ENCODE data around the gene MCTP1. TPM values are rescaled to one million over a fixed set of nuclear protein-coding genes. Genes with fewer than 3 reads are reported as not detected.

The MCTP1 gene
- total RNA-seq: not detected

DNA sequence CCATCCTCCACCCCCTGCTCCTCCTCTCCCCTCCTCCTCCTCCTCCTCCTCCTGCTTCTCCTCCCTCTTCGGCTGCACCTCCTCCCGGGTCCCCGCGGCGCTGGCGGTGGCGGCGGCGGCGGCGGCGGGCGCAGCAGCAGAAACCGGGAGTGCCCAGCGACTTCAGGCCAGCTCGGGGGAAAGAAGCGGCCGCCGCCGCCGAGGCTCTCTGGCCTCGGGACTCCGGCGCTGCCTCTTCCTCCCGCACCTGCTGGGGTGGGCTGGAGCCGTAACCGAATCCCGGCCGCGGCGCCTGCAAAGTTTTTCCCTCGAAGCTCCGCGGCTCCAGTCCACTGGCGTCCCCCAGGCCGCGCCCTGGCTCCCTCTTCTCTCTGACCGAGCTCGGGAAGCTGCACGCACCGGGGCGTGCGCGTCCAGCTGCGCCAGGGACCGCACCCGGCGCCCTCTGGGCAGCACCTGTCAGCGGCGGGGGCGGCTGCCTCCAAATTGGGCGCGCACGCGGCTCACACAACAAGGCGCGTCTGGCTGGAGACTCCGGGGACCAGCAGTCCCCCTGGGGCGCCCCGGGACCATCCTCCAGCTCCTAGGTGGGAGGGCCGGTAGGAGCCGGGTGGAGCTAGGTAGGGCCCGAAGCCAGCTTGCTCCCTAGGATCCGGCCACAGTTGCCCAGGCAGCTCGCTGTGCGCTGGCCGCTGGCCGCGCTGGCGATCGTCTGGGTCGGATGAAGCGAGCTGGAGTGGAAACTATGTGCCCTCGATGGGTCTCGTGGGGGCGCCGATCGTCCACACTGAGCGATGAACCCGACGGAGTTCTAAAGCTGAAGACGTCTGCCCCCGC, at the start of gene MCTP1:
MCTP1 (minus strand) TSS at position 523 of the 837 bp plus-strand sequence.
- no peaks in the 10 kb centered on the region for H3K4me1 Mint-ChIP-seq
- H3K27ac Mint-ChIP-seq: no peak within 1 kb of the TSS

GRCh38 chr5:95332158-95332557, 47.3 kb upstream of the MCTP1 start:
- Mint-ChIP-seq H3K4me3 (no peak overlapping the region), H3K36me3 (ENCODE audit: low read depth) (no peaks in the 10 kb centered on the region), H3K27ac (no peak overlapping the region), H3K9me3 (no peaks in the 10 kb centered on the region), H3K4me1 (no peaks in the 10 kb centered on the region), H3K27me3 (peaks cover 11% of the 10 kb centered on the region)
- no peak for ATAC-seq (replicated peaks)

More for the DNA sequence above, at the start of gene MCTP1:
- Mint-ChIP-seq H3K27me3 (peaks cover 64% of the 10 kb centered on the region), H3K9me3 (no peaks in the 10 kb centered on the region), H3K36me3 (ENCODE audit: low read depth) (no peaks in the 10 kb centered on the region), H3K4me3 (peak within 1 kb of the TSS; percentile 66)
- ATAC-seq (replicated peaks): peak; percentile 19

GRCh38 chr5:95331358-95331757, 46.5 kb upstream of the MCTP1 start:
- H3K36me3 Mint-ChIP-seq (ENCODE audit: low read depth): no peaks in the 10 kb centered on the region
- H3K4me1 Mint-ChIP-seq: no peaks in the 10 kb centered on the region
- H3K9me3 Mint-ChIP-seq: no peaks in the 10 kb centered on the region
- H3K27me3 Mint-ChIP-seq: peaks cover 9% of the 10 kb centered on the region
- ATAC-seq (replicated peaks): no peak
- H3K4me3 Mint-ChIP-seq: no peak overlapping the region
- H3K27ac Mint-ChIP-seq: no peak overlapping the region

GRCh38 chr5:95327211-95327610, 42.3 kb upstream of the MCTP1 start:
- H3K4me1 Mint-ChIP-seq: no peaks in the 10 kb centered on the region
- H3K36me3 Mint-ChIP-seq (ENCODE audit: low read depth): no peaks in the 10 kb centered on the region
- no peaks in the 10 kb centered on the region for H3K9me3 Mint-ChIP-seq
- H3K27ac Mint-ChIP-seq: no peak overlapping the region
- no peak overlapping the region for H3K4me3 Mint-ChIP-seq
- H3K27me3 Mint-ChIP-seq: peaks cover 4% of the 10 kb centered on the region
- ATAC-seq (replicated peaks): no peak

- no peaks in the 10 kb centered on the region for H3K4me1 Mint-ChIP-seq
- no peak overlapping the region for H3K27ac Mint-ChIP-seq
- peaks cover 5% of the 10 kb centered on the region for H3K9me3 Mint-ChIP-seq
- H3K27me3 Mint-ChIP-seq: peaks cover 12% of the 10 kb centered on the region
- ATAC-seq (replicated peaks): no peak
- H3K4me3 Mint-ChIP-seq: no peak overlapping the region
- H3K36me3 Mint-ChIP-seq (ENCODE audit: low read depth): no peaks in the 10 kb centered on the region
Observed at GRCh38 chr5:95317687-95318086, 32.8 kb upstream of the MCTP1 start.

DNA sequence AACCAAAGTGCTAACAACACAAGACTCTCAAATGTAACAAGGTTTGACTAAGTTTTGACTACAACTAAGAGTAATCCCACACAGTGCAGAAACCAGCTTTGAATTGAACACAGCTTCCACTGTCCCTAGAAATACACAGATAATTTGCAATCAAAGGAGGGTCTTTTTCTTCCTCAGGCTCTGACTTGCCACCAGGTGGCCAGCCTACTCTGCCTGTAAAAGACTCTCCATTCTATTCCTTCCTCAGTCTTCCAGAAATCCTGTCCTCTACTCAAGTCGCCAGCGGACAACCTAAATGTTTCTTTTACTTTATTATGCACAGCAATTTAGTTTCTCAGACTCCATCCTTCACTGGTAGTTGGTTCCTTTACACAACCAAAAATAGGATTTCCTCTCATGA, 32.2 kb upstream of the MCTP1 start:
- no peak for ATAC-seq (replicated peaks)
- no peak overlapping the region for H3K4me3 Mint-ChIP-seq

GRCh38 chr5:95304711-95305110, 19.8 kb upstream of the MCTP1 start:
- Mint-ChIP-seq H3K4me1 (no peaks in the 10 kb centered on the region), H3K27ac (no peak overlapping the region), H3K9me3 (no peaks in the 10 kb centered on the region), H3K4me3 (no peak overlapping the region), H3K27me3 (peaks cover 6% of the 10 kb centered on the region), H3K36me3 (ENCODE audit: low read depth) (no peaks in the 10 kb centered on the region)
- no peak for ATAC-seq (replicated peaks)

More for the DNA sequence above, 32.2 kb upstream of the MCTP1 start:
- Mint-ChIP-seq H3K27me3 (peaks cover 12% of the 10 kb centered on the region), H3K36me3 (ENCODE audit: low read depth) (no peaks in the 10 kb centered on the region), H3K4me1 (no peaks in the 10 kb centered on the region), H3K27ac (no peak overlapping the region), H3K9me3 (peaks cover 5% of the 10 kb centered on the region)

DNA sequence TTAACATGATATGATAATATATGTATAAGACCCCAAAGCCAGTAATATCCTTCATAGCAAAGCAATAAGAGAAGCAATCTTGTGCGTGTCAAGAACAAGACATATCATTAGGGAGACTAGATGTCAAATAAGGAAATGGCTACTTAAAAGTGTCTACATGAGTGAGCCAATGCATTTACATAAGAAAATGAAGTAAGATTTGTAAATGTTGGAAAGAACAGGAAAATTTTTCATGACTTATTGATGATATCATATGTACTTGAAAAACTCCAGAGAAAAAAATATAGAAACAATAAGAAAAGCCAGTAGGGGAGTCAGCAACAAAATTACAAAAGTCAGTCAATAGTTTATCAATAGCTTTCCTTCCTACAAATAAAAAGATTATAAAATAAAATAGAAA, 13.8 kb upstream of the MCTP1 start:
- Mint-ChIP-seq H3K27ac (no peak overlapping the region), H3K9me3 (no peaks in the 10 kb centered on the region), H3K36me3 (ENCODE audit: low read depth) (no peaks in the 10 kb centered on the region), H3K4me1 (no peaks in the 10 kb centered on the region), H3K27me3 (peaks cover 15% of the 10 kb centered on the region), H3K4me3 (no peak overlapping the region)
- ATAC-seq (replicated peaks): no peak

GRCh38 chr5:95296291-95296690, 11.4 kb upstream of the MCTP1 start:
- ATAC-seq (replicated peaks): no peak

GRCh38 chr5:95285409-95285755, 488 bp upstream of the MCTP1 start:
- peak overlapping the region; percentile 66 for H3K4me3 Mint-ChIP-seq
- H3K27me3 Mint-ChIP-seq: peaks cover 65% of the 10 kb centered on the region
- no peak for ATAC-seq (replicated peaks)
- no peaks in the 10 kb centered on the region for H3K36me3 Mint-ChIP-seq (ENCODE audit: low read depth)
- H3K27ac Mint-ChIP-seq: no peak overlapping the region
- H3K4me1 Mint-ChIP-seq: no peaks in the 10 kb centered on the region
- H3K9me3 Mint-ChIP-seq: no peaks in the 10 kb centered on the region

More at GRCh38 chr5:95296291-95296690, 11.4 kb upstream of the MCTP1 start:
- no peak overlapping the region for H3K27ac Mint-ChIP-seq
- no peaks in the 10 kb centered on the region for H3K36me3 Mint-ChIP-seq (ENCODE audit: low read depth)
- peaks cover 18% of the 10 kb centered on the region for H3K27me3 Mint-ChIP-seq
- no peaks in the 10 kb centered on the region for H3K9me3 Mint-ChIP-seq
- H3K4me3 Mint-ChIP-seq: no peak overlapping the region
- H3K4me1 Mint-ChIP-seq: no peaks in the 10 kb centered on the region

GRCh38 chr5:95283761-95284571, 928 bp downstream of the MCTP1 start:
- H3K4me3 Mint-ChIP-seq: peak overlapping the region; percentile 52

DNA sequence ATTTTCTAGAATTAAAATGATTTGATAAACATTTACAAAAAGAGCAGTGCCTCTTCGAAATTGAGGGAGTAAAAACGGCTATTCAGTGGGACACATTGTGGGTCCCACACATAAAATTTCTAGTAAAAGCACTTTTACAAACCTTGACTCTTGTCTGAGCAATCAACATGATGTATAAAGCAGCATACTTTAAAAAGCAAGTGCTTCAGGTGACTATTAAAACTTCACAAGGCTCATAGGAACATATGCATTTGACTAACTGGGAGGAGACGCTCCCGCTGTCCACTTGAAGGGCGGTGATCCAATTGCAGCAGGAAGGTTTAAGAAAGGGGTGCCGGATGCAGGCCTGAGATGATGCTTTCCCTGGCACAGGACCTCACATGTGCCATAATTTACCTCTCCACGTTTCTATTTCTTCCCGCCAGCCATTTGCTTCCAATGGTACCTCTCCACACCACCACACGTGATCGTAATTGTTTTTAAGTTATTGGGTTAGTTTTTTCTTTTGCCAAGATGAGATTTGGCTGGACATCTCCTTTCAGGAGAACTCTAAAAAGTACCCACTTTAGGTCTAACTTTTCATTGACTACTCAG, 1.8 kb downstream of the MCTP1 start:
- H3K27me3 Mint-ChIP-seq: peaks cover 57% of the 10 kb centered on the region

More at GRCh38 chr5:95283761-95284571, 928 bp downstream of the MCTP1 start:
- H3K36me3 Mint-ChIP-seq (ENCODE audit: low read depth): no peaks in the 10 kb centered on the region
- no peaks in the 10 kb centered on the region for H3K9me3 Mint-ChIP-seq
- H3K4me1 Mint-ChIP-seq: no peaks in the 10 kb centered on the region
- no peak overlapping the region for H3K27ac Mint-ChIP-seq
- ATAC-seq (replicated peaks): peak; percentile 52
- H3K27me3 Mint-ChIP-seq: peaks cover 61% of the 10 kb centered on the region

DNA sequence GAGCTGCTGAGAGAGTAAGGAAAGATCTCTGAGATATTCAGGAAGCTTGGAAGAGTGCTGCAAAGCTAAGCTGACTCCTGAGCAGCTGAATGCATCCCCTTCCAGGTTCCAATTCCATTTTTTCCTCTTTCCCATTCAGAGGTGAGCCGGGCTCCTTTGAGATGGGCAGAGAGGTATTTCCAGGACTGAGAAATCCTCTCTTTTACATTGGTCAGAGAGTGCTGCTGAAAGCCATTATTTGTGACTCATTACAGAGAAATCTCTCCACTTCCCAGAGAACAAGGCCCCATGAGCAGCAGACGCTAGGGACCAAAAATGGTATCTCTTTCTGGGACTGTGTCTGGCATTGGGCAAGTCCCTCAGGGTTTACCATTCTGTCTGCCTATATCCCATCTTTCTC, 3.7 kb downstream of the MCTP1 start:
- no peak for ATAC-seq (replicated peaks)
- H3K27me3 Mint-ChIP-seq: peaks cover 49% of the 10 kb centered on the region
- no peaks in the 10 kb centered on the region for H3K36me3 Mint-ChIP-seq (ENCODE audit: low read depth)
- no peaks in the 10 kb centered on the region for H3K4me1 Mint-ChIP-seq
- H3K9me3 Mint-ChIP-seq: no peaks in the 10 kb centered on the region
- no peak overlapping the region for H3K27ac Mint-ChIP-seq
- no peak overlapping the region for H3K4me3 Mint-ChIP-seq

More for the DNA sequence above, 1.8 kb downstream of the MCTP1 start:
- Mint-ChIP-seq H3K36me3 (ENCODE audit: low read depth) (no peaks in the 10 kb centered on the region), H3K4me3 (peak overlapping the region; percentile 52), H3K27ac (no peak overlapping the region), H3K9me3 (no peaks in the 10 kb centered on the region), H3K4me1 (no peaks in the 10 kb centered on the region)
- no peak for ATAC-seq (replicated peaks)

- H3K27ac Mint-ChIP-seq: no peak overlapping the region
- no peak overlapping the region for H3K4me3 Mint-ChIP-seq
- H3K4me1 Mint-ChIP-seq: no peaks in the 10 kb centered on the region
- no peak for ATAC-seq (replicated peaks)
- H3K27me3 Mint-ChIP-seq: peaks cover 47% of the 10 kb centered on the region
- H3K9me3 Mint-ChIP-seq: no peaks in the 10 kb centered on the region
- no peaks in the 10 kb centered on the region for H3K36me3 Mint-ChIP-seq (ENCODE audit: low read depth)
Observed at GRCh38 chr5:95280401-95281095, 4.3 kb downstream of the MCTP1 start.

Measured in activated T-helper 17 cell treated with anti-CD3 and anti-CD28 coated beads, Interleukin-2, amount 50 U/mL, for 72 hours (primary cell).